H54 (cell line): ENCODE measurements around the gene RAB44.

Source experiments
- DNase-seq: peaks from one replicate; pipeline ENCODE4 v3.0.0; 2011; ENCODE audit warnings: low spot score, mixed read lengths; ENCODE audit not compliant: insufficient read length
- FAIRE-seq: peaks from 3 replicates; lab custom pipeline; 2011; peaks lifted over from hg19 to GRCh38; lab: Jason Lieb, UNC
- POLR2A ChIP-seq: IDR thresholded peaks from 2 replicates; pipeline ENCODE4 v1.6.1; 2011; ENCODE audit warnings: low read depth, mild to moderate bottlenecking, low read length

Gene RAB44

DNA sequence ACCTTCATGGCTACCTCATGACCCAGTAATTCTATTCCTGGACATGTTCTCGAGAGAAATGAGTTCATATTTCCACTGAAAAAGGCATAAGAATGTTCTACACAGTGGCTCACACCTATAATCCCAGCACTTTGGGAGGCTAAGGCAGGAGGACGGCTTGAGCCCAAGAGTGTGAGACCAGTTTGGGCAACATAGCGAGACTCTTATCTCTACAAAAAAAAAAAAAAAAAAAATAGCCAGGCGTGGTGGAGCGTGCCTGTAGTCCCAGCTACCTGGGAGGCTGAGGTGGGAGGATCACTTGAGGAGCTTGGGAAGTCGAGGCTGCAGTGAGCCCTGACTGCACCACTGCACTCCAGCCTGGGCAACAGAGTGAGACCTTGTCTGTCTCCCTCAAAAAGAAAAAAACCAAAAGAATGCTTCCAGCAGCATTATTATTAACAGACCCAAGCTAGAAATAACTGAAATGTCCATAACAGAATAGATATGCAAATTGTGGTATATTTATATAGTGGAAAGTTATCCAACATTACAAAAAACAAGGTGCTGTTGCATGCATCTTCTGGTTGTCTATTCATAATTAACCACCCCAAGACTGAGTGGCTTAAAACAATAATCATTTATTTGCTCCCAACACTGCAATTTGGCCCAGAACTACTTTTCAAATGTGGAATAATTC lies 9.4 kb upstream of the RAB44 start:
- DNase-seq (no peak), FAIRE-seq (no peak)
- TF ChIP-seq POLR2A, result no peak

DNA sequence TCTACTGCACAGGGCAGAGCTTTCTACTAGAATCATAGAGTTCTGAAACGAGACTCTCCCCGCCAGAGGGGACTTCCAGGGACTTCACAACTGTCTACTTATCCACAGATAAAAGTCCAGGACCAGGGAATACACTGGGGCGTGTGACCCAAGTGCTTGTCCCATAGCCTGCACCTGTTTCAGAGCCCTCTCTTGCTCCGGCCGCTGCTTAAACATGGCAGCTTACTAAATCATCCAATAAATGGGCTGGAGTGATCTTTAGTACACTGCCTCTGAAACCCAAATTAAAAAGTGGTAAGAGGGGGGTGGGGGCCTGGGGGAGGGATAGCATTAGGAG lies 8.9 kb upstream of the RAB44 start:
- TF ChIP-seq POLR2A, result no peak
- no peak for FAIRE-seq
- DNase-seq, result no peak

DNA sequence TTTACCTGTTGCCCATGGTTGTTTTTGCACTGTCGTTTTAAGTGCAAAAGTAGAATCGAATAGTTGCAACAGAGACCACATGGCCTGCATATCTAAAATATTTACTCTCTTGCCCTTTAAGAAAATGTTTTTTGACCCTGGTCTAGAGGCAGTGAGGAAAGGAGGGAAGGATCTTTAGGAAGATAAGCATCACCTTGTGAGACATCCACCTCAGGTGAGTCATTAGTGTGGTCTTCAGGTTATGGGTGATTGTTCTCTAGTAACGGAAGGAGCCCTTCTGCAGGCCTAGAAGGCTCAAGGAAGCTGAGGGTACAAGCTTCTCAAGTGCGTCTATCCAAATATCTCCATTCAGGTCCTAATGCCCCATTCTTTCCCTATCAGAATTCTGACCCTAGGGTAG lies 6.6 kb upstream of the RAB44 start:
- FAIRE-seq (no peak), DNase-seq (no peak)
- TF ChIP-seq POLR2A, result no peak

DNA sequence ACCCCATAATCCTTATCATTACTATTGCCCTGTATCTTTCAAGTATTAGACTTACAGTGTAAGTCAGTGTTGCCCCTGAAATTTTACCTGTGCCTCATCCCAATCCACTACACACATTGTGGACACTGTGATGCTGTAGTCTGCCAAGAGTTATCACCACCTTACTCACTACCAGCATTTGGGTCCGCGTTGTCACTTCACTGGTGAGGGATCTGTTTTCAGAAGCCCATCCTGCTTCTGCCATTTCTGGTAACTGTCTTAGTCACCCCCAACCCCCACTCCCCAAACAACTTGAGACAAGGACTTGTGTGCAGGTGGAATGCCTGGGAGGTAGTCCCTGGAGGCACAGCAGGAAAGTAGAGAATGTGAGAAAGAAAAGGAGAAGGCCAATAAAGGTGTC lies 6.0 kb upstream of the RAB44 start:
- no peak for FAIRE-seq

DNA sequence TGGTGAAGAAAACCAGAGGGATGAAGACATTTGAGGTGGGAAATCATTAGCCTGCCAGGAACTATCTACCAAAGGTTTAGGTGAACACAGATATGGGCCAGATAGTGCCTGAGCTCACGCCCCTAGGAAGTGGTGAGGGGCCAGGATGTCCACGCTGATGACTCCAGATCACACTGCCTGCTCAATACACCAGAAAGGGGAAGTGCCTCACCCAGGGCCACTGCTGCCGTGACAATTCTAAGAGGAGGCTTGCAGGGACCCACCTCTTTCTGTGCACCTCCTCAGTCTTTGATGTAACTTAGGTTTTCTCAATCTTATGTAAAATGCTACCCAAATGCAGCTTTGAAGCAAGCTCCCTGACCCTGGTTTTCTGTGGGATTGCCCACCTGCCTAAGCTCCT lies 5.4 kb upstream of the RAB44 start:
- TF ChIP-seq POLR2A, result no peak
- no peak for DNase-seq
- no peak for FAIRE-seq

More for the DNA sequence above, 6.0 kb upstream of the RAB44 start:
- TF ChIP-seq POLR2A, result no peak
- DNase-seq, result no peak

DNA sequence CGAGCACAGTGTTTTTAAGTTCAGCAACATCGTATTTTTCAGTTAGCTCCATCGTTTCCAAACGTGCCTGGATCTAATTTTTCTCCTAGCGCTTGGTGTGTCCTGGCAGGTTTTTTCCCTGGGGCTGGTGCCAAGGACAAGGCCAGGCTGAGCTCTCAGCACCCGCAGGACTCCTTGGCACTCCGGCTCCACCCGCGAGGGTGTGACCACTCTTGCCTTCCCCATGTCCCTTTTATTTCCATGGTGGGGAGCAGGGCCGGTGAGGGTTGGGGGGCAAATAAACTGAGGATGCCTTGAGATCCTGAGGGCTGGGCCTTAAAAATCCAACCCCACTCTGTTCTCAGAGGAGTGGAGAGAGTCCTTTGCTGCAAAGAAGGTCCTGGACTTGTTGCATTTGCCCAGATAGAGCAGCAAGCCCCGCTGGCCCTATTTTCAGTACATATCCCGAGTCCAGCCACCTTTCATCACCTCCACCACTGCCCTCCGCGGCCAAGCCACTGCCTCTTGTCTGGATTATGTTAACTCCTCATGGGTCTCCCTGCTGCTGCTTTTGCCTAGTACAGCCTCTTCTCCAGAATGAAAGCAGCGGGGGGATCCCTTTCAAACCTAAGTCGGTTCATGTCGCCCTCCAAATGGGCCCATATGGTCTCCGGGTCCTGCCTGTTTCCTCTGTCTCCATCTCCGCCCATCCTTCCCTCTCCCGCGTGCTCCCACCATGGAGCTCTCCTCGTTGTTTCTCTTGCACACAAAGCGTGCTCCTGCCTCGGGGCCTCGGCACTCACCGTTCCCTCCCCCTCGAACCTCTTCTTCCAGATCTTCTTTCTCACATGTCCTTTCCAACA lies 4.5 kb upstream of the RAB44 start:
- FAIRE-seq (no peak), DNase-seq (no peak)
- TF ChIP-seq POLR2A, result no peak

DNA sequence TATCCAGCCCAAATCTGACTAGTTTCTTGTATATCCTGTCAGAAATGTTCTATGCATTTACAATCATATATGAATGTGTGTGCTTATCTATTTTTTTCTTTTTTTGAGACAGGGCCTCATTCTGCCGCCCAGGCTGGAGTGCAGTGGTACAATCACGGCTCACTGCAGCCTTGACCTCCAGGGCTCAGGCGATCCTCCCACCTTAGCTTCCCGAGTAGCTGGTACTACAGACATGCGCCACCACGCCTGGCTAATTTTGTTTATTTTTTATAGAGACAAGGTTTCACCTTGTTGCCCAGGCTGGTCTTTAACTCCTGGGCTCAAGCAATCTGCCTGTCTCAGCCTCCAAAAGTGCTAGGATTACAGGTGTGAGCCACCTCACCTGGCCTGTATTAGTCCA lies 3.0 kb upstream of the RAB44 start:
- FAIRE-seq (no peak), DNase-seq (no peak)
- TF ChIP-seq POLR2A, result no peak

DNA sequence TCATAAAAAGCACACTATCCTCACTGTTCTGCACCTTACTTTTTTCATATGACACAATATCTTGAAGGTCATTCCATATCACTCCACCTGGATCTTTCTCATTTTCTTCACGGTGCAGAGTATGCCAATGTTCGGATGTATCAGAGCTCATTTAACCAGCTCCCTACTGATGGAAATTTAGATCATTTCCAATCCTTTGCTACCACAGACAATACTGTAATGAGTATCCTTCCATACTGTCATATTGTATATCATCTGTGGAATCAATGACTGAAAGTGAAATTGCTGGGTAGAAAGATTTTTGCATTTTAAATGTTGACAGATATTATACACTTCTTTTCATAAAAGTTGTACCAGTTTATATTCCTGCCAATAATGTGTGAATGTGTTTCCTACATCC lies 2.2 kb upstream of the RAB44 start:
- FAIRE-seq (no peak), DNase-seq (no peak)
- no peak for TF ChIP-seq POLR2A

DNA sequence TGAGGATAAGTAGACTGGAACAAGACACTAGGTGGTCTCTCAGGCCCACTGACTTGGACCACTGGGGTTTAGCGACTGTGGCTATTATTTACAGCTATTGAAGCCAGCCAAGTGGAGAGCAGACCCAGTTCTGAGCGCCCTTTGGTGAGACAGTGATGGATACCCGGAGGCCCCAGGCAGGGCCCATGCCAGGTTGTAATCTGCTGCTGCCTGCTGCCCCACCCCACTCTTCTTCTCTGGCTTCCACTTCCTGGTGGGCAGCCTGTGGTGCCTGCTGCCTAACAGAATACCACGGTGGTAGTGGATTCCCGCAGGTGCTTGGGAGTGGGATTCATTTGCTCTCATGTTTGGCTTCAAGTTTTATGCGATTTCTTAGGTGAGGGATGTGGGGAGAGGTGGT lies 570 bp downstream of the RAB44 start:
- DNase-seq, result no peak

DNA sequence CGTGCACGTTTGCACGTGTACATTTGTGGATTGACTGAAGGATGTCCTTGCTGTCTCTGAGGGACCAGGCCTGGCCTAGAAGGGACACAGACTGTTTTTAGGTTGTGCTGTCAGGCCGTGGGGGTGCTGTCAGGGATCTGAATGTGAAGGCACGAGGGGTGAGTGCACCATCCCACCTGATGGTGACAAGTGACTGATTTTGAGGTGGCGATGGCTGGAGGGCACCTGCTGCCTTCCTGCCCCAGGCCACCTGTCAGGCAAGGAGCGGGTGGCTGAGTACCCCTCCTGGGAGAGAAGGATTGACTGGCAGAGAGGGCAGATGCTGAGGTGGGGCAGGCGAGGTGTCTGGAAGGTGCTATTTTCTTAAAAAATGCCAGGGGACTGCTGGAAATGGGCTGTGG lies 1.2 kb downstream of the RAB44 start:
- no peak for FAIRE-seq
- no peak for TF ChIP-seq POLR2A
- no peak for DNase-seq

More for the DNA sequence above, 570 bp downstream of the RAB44 start:
- TF ChIP-seq POLR2A, result no peak
- FAIRE-seq, result no peak

DNA sequence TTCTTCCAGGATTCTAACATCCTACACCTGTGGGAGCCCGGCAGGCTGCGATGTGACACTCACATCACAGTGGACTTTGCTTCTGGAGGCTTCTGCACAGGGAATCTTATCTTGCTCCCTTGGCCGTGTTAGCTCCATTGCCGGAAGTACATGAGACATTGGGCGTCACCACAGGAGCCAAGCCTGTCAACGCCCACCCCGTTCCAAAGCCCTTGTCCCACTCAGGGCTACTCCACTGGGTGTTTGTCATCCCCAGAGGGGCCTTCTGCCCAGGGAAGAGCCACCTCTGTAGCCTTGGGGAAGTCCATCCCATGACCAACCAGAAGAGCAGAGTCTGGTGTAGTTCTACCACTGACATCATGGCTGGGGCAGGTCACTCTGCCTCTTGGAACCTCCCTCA lies 1.7 kb downstream of the RAB44 start:
- DNase-seq, result no peak
- no peak for TF ChIP-seq POLR2A
- no peak for FAIRE-seq

DNA sequence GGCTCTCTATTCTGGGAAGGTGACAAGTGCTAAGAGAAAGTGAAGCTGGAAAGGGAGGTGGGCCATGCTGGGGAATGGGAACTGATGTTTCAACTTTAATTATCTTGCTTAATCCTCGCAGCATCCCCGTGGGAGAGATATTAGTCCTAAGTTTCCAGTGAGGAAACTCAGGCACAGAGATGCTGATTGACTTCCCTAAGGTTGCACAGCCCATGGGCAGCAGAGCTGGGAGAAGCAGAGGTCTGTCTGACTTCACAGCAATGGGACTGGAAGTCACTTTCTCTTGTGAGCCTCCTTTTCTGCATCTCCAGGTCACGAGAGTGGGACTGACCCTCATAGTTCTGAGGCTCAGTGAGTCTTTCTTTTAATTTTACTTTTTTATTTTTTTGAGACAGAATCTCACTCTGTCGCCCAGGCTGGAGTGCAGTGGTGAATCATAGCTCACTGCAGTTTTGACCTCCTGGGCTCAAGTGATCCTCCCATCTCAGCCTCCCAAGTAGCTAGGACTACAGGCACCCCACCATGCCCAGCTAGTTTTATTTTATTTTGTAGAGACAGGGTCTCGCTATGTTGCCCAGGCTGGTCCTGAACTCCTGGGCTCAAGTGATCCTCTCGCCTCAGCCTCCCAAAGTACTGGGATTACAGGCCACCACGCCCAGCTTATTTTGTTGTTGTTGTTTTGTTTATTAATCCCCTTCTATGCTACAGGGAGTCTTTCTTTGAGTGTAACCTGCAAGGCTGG lies 2.6 kb downstream of the RAB44 start:
- TF ChIP-seq POLR2A, result no peak
- no peak for FAIRE-seq

DNA sequence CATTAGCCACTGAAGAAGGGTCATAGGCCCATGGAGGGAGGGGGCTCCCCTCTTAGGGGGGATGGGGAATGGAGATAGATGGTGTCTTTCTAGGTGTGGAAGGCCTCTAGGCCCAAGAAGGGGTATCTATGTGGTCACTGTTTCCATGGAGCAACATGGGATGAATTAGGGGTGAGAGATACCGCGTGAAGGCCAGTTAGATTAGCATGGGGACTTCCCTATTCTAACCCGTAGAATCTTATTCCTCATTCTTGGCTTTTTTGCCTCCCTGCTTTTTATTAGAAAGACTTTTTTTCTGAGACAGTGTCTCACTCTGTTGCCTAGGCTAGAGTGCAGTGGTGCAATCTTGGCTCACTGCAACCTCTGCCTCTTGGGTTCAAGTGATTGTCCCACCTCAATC lies 3.2 kb downstream of the RAB44 start:
- TF ChIP-seq POLR2A, result no peak
- no peak for DNase-seq

More for the DNA sequence above, 2.6 kb downstream of the RAB44 start:
- no peak for DNase-seq

DNA sequence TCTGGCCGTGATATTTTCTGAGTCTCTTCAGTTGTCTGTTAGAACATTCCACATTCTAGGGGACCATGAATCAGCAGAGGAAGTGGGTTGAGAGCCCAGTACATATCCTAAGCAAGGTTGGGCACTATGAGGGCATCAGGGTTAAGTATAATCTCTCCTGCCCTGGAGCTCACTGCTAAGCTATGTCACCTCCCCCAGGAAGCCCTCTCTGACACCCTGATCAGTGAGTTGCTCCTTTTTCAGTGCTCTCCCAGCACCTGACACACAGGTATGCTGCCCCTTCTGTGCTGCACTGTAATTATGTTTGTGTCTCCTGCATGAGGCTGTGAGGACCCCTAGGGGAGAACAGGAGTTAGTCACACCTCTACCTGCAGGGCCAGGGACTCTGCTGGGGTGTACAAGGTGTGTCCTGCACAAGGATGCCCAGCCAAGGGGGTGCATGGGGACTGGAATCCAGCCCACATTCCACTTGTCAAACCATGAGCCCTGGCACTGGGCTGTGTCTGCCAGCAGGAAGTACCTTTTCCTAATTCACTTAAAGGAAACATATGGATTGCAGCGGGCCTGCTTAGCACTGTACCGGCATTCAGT lies 3.9 kb downstream of the RAB44 start:
- FAIRE-seq (no peak), DNase-seq (peak; percentile 44)
- no peak for TF ChIP-seq POLR2A

More for the DNA sequence above, 3.2 kb downstream of the RAB44 start:
- FAIRE-seq, result no peak
